Endothelial cell (in vitro differentiated cells): Measurements from ENCODE around the gene PPA2. TPM values are rescaled to one million over a fixed set of nuclear protein-coding genes. Genes with fewer than 3 reads are reported as not detected.

ENCODE experiments used
- DNase-seq: peaks from one replicate; pipeline ENCODE4 v3.0.0; 2021; ENCODE audit warnings: low spot score
- H3K27ac Mint-ChIP-seq: one replicate; pipeline ENCODE4 v1.8.0; 2021; ENCODE audit warnings: mixed read lengths, inconsistent platforms; ENCODE audit not compliant: unreplicated experiment
- H3K27me3 Mint-ChIP-seq: one replicate; pipeline ENCODE4 v1.8.0; 2021; ENCODE audit warnings: mild to moderate bottlenecking, moderate library complexity, mixed read lengths, inconsistent platforms; ENCODE audit not compliant: unreplicated experiment
- H3K36me3 Mint-ChIP-seq: one replicate; pipeline ENCODE4 v1.8.0; 2021; ENCODE audit warnings: mild to moderate bottlenecking, low read depth, mixed read lengths, inconsistent platforms; ENCODE audit not compliant: unreplicated experiment
- H3K4me1 Mint-ChIP-seq: one replicate; pipeline ENCODE4 v1.8.0; 2021; ENCODE audit warnings: mild to moderate bottlenecking, mixed read lengths, inconsistent platforms; ENCODE audit not compliant: unreplicated experiment
- H3K4me3 Mint-ChIP-seq: one replicate; pipeline ENCODE4 v1.8.0; 2021; ENCODE audit warnings: mild to moderate bottlenecking, mixed read lengths, inconsistent platforms; ENCODE audit not compliant: unreplicated experiment
- H3K9me3 Mint-ChIP-seq: one replicate; pipeline ENCODE4 v1.8.0; 2021; ENCODE audit warnings: mixed read lengths, inconsistent platforms; ENCODE audit not compliant: unreplicated experiment
- total RNA-seq: library from RNA; stranded (reverse); fragmentation: NEBNext Ultra II Directional; extraction: Animal tissue kit (Norgen Biotek cat#: 25700); gene quantifications from one replicate; pipeline ENCODE4 v1.2.1, GENCODE V29; 2021; ENCODE audit not compliant: unreplicated experiment
- TF ChIP-seq, protein P1 (sequence below): fragments of 200-600 bp; sonication (generic); IDR thresholded peaks from one replicate; pipeline ENCODE4 v1.5.0; 2021; ENCODE audit warnings: antibody characterized with exemption; ENCODE audit not compliant: unreplicated experiment

PPA2 gene
- total RNA-seq, 1 donor from 2014 or later = 45.5 TPM

DNA sequence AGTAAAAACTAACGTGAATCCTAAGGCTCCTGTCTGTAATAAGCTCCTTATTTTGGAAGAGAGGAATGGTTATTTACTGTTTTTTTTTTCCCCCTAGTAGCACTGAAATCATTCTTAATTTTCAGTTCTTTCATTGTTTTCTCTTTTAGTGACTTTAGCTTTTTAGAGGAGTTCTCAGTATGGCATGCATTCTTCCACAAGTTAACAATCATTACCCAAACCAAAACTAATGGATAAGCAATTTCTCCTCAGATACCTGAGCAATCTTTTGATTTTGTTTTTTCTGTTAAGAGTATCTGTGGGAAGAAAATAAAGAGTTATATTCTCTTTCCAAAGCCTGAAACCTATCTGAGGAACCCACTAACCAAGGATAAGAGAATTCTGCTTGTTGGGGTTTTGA is 16.7 kb upstream of the PPA2 start:
- DNase-seq = no peak
- no peak overlapping the region for H3K4me3 Mint-ChIP-seq
- TF ChIP-seq, protein P1, sequence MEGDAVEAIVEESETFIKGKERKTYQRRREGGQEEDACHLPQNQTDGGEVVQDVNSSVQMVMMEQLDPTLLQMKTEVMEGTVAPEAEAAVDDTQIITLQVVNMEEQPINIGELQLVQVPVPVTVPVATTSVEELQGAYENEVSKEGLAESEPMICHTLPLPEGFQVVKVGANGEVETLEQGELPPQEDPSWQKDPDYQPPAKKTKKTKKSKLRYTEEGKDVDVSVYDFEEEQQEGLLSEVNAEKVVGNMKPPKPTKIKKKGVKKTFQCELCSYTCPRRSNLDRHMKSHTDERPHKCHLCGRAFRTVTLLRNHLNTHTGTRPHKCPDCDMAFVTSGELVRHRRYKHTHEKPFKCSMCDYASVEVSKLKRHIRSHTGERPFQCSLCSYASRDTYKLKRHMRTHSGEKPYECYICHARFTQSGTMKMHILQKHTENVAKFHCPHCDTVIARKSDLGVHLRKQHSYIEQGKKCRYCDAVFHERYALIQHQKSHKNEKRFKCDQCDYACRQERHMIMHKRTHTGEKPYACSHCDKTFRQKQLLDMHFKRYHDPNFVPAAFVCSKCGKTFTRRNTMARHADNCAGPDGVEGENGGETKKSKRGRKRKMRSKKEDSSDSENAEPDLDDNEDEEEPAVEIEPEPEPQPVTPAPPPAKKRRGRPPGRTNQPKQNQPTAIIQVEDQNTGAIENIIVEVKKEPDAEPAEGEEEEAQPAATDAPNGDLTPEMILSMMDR = no peak
- H3K4me1 Mint-ChIP-seq = no peaks in the 10 kb centered on the region
- no peak overlapping the region for H3K27ac Mint-ChIP-seq
- H3K27me3 Mint-ChIP-seq = no peaks in the 10 kb centered on the region
- H3K9me3 Mint-ChIP-seq = peaks cover 5% of the 10 kb centered on the region
- H3K36me3 Mint-ChIP-seq = no peaks in the 10 kb centered on the region

DNA sequence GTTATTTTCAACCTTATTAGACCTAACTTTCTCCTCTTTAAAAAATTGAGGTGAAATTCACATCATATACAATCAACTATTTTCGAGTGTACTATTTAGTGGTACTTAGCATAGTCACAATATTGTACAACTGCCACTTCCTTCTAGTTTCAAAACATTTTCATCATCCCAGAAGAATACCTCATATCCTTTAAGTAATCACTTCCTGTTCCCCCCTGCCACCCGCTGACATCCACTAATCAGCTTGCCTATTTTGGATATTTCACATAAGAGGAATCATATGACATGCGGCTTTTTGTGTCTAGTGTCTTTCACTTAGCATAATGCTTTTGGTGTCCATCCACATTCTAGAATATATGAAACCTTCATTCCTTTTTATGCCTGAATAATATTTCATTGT is 10.0 kb upstream of the PPA2 start:
- H3K27ac Mint-ChIP-seq = no peak overlapping the region
- no peaks in the 10 kb centered on the region for H3K27me3 Mint-ChIP-seq
- DNase-seq = no peak
- TF ChIP-seq, protein P1 = no peak
- H3K9me3 Mint-ChIP-seq = no peaks in the 10 kb centered on the region
- H3K36me3 Mint-ChIP-seq = no peaks in the 10 kb centered on the region
- H3K4me3 Mint-ChIP-seq = no peak overlapping the region
- no peaks in the 10 kb centered on the region for H3K4me1 Mint-ChIP-seq

DNA sequence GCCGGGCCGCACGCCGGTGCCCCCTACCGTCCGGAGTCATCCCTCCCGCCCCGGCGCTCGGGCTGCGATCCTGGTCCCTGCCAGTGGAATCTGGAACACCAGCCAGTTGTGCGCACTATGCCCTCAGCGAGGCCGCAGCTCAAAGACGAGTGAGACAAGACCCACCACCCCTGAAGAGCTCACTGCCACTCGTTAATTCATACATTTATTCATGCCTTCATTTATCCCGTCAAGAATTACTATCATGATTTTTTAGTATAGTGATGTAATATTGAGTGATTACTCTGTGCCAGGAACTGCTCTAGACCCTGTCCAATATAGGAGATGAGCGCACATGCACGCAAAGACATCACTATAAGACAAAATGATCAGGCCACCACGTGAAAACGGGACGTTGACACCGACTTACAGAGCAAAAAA is 247 bp upstream of the PPA2 start:
- peak overlapping the region; percentile 91 for H3K27ac Mint-ChIP-seq

DNA sequence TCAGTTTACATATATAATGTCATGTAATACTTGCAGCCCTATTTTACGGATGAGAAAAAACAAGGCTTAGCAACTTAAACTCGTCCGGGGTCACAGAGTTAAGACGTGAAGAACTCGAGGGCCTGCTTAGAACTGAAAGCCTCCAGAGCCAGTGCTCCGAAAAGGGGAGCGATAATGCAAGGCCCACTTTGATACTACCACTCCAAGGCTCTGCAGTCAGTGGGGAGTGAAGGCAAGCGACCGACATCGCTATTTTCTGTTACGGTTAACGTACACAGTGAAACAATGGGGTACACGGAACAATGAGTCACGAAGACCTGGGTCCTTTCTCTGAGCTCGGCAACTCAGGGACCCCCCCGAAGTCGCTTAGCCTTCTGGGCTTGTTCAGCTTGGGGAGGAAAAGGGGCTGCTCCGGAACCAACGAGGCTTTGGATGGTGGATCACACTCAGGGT is 965 bp downstream of the PPA2 start:
- Mint-ChIP-seq H3K4me1 (peaks cover 15% of the 10 kb centered on the region), H3K36me3 (no peaks in the 10 kb centered on the region), H3K4me3 (peak overlapping the region; percentile 98), H3K9me3 (no peaks in the 10 kb centered on the region), H3K27ac (peak overlapping the region; percentile 92), H3K27me3 (peaks cover 3% of the 10 kb centered on the region)
- DNase-seq = no peak
- TF ChIP-seq, protein P1 = no peak

More for the DNA sequence above, 247 bp upstream of the PPA2 start:
- Mint-ChIP-seq H3K9me3 (no peaks in the 10 kb centered on the region), H3K27me3 (peaks cover 1% of the 10 kb centered on the region), H3K36me3 (no peaks in the 10 kb centered on the region), H3K4me1 (peaks cover 15% of the 10 kb centered on the region), H3K4me3 (peak overlapping the region; percentile 91)
- DNase-seq = peak; percentile 94
- TF ChIP-seq, protein P1 = peak; percentile 37

DNA sequence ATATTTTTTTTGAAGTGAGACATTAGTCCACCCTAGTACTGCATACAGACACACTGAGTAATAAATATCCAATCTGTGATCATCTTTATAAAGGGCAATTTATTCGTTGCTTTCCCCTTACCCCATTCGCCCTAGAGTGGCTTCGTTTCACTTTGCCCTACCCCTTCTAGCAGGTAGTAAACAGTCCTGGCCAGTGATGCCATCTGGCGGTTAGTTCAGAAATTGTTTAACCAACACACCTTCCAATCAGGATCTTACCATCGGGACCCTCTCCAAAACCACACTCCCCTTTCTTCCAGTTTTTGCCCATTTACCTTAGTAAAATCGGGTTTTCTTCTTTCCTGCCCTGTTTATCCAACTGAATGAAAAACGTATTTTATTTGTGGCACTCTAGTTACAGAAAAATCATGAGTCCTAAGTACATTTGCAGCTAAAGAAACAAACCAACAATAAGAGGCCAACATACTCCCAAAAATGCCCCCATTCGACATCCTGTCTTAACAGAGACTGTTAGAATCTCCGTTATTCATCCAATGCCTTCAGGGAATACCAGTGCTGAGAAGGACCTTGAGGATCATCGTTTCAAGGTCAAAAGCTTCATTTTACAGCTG is 2.2 kb downstream of the PPA2 start:
- H3K9me3 Mint-ChIP-seq = no peaks in the 10 kb centered on the region
- no peaks in the 10 kb centered on the region for H3K36me3 Mint-ChIP-seq
- peak; percentile 75 for DNase-seq
- H3K27me3 Mint-ChIP-seq = peaks cover 2% of the 10 kb centered on the region
- peaks cover 15% of the 10 kb centered on the region for H3K4me1 Mint-ChIP-seq
- no peak overlapping the region for H3K27ac Mint-ChIP-seq
- H3K4me3 Mint-ChIP-seq = peak overlapping the region; percentile 13
- TF ChIP-seq, protein P1 = peak; percentile 64
